ENCODE measurements around the gene PDE3A.

PDE3A gene

GRCh38 chr12:20628226-20628787 lies 260.0 kb downstream of the PDE3A start:
- no peak for DNase-seq

DNA sequence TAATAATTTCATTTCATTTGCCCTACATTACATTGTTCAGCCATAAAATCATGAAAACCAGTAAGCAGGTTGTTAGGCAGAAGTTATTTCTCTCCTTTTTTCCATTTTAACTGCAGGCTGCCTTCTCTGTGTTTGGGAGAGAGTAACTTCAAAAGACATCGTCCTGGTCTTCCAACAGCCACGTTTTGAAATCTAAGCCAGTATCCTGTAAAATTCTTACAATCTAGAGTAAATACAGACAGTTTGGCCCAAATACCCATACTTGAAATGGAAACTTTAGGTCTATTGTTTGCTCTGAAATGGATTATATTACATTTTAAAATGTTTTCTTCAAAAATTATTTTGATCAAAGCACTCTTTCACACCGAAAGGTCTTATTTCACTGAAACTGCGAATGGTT lies 260.7 kb downstream of the PDE3A start:
- DNase-seq, result no peak

DNA sequence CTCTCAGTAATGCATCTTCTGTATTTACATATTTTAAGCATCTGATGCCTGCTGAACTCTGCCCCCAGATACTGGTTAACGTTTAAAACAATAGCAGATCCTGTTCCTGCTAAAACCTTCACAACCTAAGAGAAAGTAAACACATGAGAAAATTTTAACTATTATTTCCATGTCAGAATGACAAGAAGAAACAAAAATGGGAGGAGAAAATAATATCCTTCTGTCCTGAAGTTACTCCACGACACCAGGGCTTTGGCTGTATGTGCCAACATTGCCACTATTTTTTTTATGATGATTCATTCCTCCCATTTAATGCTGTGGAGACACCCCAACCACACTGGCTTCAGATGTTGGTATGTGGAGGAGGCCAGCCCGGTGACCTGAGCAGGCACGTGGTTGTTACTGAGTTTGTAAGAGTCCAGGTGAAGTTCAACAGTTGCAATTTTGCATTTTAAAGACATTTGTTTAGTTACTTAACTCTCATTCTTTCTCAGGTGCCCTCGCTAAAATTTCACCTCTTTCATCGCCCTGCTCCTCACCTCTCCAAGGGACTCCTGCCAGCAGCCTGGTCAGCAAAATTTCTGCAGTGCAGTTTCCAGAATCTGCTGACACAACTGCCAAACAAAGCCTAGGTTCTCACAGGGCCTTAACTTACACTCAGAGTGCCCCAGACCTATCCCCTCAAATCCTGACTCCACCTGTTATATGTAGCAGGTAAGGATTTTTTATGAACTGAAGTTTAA lies 261.2 kb downstream of the PDE3A start:
- DNase-seq, result no peak

DNA sequence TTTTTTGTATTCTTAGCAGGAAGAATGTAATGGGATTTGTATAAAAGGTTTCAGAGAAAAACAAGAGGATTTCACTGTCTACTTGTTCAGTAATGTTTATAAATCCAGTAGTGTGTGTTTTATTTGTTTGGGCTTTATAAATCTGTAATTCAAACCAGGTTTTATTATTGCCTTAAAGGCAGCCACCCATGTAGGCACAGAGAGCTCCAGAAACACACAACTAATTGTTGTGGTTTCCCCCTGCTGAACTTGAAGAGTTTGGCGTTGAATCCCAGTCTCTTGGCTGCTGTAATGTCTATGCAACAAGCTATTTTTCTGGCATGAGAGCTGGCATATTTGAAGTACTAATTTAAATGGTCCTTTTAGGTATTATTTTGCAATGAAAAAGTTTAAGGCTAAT lies 263.4 kb downstream of the PDE3A start:
- DNase-seq, result no peak

DNA sequence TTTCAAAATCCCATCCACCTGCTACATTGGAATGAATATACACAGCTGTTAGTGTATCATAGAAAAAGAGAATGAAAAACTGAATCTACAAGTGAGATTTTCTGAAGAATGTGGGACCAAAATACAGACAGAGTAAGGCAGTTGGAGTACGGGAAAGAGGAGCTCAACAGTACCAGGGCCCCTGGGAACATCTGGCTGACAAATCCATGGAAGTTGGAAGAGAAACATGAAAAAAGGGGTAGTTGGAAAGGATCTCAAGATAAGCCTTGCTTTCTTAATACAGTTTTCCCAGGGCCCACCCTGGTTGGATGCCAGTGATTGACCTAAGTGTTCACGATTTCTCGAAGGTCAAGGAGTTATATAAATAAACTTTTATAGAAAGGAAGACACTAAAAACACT lies 272.8 kb downstream of the PDE3A start:
- DNase-seq, result no peak

GRCh38 chr12:20643822-20644221 lies 275.5 kb downstream of the PDE3A start:
- no peak for DNase-seq

DNA sequence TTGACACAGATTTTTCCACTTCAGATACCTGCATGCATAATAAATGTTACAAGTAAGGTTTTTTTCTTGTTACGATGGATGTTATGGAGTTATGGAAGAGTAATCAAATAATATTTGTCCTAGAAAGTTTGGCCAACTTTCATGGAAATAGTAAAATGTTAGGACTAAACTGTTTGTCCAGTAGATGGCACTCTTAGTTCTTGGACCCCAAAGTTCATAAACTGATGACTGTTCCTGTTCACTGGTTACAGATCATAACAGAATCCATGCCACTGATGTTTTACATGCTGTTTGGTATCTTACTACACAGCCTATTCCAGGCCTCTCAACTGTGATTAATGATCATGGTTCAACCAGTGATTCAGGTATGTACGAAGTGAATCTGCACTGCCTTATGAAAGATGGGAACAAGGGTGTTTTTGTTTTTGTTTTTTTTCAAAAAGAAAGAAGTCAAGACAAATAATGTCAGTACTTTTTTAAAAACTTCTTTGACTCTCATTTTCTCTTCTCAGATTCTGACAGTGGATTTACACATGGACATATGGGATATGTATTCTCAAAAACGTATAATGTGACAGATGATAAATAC lies 278.0 kb downstream of the PDE3A start:
- DNase-seq, result no peak

DNA sequence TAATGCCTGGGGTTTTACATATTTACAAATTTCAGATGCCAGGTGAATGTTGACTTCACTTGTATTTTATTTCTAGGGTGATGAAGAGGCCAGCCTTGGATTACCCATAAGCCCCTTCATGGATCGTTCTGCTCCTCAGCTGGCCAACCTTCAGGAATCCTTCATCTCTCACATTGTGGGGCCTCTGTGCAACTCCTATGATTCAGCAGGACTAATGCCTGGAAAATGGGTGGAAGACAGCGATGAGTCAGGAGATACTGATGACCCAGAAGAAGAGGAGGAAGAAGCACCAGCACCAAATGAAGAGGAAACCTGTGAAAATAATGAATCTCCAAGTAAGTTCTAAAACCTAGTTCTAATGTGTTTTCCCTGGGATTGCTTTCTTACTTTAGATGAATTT lies 285.5 kb downstream of the PDE3A start:
- DNase-seq, result no peak

DNA sequence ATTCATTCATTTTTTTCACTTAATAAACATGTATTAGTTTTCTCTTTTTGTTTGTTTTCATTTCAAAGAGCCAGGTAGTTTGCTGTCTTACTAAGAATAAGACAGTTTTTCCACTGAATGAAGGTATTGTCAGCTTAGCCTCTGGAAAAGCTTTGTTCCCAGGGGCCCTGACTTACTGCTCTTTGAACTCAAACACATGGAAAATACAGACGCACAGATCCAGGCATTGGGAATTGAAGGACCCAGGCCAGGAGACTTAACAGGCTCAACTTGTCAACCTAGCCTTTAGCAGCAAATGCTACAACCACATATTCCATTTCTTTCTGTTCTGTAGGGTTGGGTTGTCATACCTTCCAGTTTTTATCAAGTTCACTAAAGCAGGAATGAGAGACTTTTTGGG lies 288.3 kb downstream of the PDE3A start:
- no peak for DNase-seq

DNA sequence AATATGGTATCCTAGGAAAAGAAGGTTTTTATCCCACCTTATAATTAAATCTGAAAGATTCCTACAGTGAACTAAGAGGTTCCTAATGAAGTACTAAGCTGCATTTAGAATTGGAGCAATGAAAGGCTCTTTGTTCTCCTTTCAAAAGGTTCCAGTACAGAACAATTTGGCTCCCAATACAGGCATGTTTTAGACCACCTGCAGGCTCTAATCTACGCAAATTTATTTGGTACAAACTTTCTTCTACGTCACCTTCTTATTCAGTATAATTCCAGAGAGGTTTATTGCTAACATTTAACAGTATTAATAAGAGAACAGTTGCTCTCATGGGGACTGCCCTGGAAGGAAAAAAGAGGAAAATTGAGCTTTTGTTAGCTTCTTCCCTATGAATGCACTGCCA lies 289.2 kb downstream of the PDE3A start:
- DNase-seq, result no peak

DNA sequence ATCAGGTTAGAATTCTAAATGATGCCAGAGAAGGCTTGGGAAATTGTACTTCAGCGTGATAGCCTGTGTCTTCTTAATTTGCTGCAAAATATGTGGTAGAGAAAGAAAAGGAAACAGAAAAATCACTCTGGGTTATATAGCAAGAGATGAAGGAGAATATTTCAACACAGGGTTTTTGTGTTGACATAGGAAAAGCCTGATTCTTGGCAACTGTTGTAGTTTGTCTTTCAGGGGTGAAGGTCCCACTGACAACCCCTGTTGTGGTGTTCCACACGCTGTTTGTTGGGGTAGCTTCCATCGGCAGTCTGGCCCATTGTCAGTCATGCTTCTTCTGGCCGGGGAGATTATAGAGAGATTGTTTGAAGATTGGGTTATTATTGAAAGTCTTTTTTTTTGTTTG lies 313.0 kb downstream of the PDE3A start:
- DNase-seq, result no peak

DNA sequence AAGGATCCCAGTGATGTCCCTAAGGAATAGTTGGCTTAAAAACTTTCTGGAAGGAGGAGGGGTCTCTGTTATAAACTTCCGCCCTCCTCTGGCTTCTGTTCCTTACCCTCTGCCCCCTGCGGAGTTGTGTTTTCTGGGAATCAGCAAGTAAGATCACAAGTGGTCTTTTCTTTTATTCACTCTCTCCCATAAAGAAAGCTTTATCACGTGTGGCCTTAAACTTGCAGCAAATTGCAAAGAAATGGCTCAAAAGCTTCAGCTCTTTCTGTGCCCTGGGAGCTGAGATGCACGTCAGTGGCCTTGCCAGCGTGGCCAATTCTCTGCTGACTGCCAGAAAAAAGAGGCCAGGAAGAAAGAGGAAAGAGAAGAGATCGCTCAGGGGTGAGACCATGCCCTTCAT lies 326.9 kb downstream of the PDE3A start, which contains the start of gene SLCO1C1:
SLCO1C1 (plus strand) TSS at position 101 of the 400 bp plus-strand sequence. CDS start 4,245 bp downstream, outside the sequence.
- DNase-seq, result no peak

DNA sequence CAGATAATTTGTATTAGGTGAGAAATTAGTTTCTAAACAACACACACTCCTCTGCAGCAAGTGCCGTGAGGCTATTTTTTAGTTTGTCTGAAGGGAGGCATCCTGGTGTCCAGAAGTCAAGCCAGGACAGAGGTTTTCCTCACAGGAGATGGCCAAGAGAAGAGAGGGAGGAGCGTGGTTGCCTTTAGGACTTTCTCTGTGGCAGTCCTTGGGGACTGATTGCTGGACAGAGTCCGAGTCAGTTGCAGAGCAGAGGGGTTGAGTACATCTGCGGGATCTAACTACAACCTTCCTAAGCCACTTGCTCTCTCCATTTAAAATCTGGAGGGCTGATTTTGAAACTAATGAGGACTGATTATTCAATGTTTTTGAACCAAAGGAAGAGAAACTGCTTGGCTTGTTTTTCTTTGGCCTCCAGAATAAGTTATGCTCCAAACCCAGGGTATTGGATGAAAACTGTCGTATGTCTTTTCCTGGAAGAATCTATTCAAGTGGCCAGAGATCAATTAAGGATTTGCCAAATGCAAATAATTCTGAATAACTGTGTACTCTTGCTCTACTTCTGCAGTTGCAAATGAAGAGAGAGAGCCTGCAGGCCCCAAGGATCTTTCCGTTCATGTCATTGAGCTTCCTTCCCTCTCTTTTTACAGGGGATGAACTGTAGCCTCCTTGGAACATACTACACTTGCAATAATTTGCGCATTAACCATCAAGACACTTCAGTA lies 328.0 kb downstream of the PDE3A start:
- no peak for DNase-seq

- DNase-seq, result no peak
These were observed 332.8 kb downstream of the PDE3A start for GRCh38 chr12:20701106-20701505.

GRCh38 chr12:20704860-20705259 lies 336.5 kb downstream of the PDE3A start:
- DNase-seq, result no peak

DNA sequence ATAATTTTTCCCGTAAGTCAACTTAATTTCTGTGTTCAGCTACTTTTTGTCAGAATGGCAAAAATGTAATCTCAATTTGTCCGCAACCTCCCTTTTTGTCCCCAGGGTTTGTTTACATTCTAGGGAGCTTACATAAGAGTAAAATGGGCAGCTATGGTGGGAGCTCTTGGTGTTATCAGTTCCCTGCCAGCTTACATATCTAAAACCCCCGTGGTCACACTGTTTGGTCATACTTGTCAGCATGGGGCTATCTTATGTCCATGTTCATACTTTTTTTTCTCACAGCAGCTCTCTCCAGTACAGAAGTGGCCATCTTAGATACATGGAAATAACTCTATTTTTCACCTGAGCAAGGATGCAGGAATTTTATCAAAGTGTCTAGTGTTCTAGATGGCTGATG lies 343.5 kb downstream of the PDE3A start:
- no peak for DNase-seq

DNA sequence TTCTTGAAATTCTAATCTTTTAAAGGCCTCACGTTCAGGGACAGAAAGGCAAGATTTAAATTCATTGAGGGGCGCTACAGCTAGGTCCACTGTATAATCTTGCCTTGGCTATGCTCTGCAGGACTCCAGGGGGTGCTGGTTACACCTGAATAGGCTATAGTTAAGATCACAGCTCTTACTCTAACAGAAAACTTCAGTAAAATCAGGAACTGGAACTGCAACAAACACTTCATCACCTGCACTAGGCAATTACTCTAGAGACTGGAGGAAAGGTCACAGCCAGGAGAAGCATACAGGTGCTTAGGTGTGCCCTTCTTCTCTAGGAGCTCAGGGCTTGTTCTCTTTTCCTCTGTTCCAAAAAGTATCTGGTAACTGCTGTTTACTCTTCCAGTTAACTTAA lies 347.7 kb downstream of the PDE3A start:
- no peak for DNase-seq

GRCh38 chr12:20716985-20717384 lies 348.6 kb downstream of the PDE3A start:
- no peak for DNase-seq

DNA sequence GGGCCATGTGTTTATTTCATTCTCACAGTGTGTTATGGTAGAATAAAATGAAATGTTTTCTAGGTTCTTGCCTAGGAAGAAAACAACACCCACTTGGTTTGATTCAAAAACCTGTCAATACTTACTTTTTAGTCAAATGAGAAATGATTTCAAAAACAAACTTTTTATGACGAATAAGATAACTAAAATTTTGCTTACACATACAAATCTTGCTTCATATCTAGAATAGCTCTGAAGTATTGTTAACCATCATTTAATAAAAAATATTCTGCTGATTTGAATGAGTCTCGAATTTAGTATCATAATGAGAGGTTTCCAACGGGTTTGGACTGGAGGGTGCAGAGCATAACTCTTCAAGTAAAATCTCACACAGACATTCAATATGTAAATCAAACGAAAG lies 350.0 kb downstream of the PDE3A start:
- no peak for DNase-seq

GRCh38 chr12:20722142-20722541 lies 353.8 kb downstream of the PDE3A start:
- no peak for DNase-seq

- no peak for DNase-seq
These were observed 362.9 kb downstream of the PDE3A start for GRCh38 chr12:20731274-20731673.
